ENCODE measurements around the gene NLN.
"Not testable (repeated sequence)": the region's sequence is repeated elsewhere in the genome, so short reads cannot be mapped to it uniquely, and the experiment has no call there.

DNA sequence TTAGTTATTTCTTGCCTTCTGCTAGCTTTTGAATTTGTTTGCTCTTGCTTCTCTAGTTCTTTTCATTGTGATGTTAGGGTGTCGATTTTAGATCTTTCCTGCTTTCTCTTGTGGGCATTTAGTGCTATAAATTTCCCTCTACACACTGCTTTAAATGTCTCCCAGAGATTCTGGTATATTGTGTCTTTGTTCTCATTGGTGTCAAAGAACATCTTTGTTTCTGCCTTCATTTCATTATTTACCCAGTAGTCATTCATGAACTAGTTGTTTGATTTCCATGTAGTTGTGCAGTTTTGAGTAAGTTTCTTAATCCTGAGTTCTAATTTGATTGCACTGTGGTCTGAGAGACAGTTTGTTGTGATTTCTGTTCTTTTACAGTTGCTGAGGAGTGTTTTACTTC is 127.9 kb downstream of the NLN start:
- TF ChIP-seq, protein P1, sequence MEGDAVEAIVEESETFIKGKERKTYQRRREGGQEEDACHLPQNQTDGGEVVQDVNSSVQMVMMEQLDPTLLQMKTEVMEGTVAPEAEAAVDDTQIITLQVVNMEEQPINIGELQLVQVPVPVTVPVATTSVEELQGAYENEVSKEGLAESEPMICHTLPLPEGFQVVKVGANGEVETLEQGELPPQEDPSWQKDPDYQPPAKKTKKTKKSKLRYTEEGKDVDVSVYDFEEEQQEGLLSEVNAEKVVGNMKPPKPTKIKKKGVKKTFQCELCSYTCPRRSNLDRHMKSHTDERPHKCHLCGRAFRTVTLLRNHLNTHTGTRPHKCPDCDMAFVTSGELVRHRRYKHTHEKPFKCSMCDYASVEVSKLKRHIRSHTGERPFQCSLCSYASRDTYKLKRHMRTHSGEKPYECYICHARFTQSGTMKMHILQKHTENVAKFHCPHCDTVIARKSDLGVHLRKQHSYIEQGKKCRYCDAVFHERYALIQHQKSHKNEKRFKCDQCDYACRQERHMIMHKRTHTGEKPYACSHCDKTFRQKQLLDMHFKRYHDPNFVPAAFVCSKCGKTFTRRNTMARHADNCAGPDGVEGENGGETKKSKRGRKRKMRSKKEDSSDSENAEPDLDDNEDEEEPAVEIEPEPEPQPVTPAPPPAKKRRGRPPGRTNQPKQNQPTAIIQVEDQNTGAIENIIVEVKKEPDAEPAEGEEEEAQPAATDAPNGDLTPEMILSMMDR (conservative IDR thresholded peaks at IDR 0.05; ENCODE audit: low read depth, low read length), result not testable (repeated sequence)
- not testable (repeated sequence) for TF ChIP-seq FOS (IDR thresholded peaks at IDR 0.05; ENCODE audit: low read depth, low read length); POLR2A (IDR thresholded peaks at IDR 0.05; ENCODE audit: low read depth, low read length); RAD21 (IDR thresholded peaks at IDR 0.05; ENCODE audit: low read length); MXI1 (IDR thresholded peaks at IDR 0.05; ENCODE audit: borderline replicate concordance, low read depth, low read length); USF2 (IDR thresholded peaks at IDR 0.05; ENCODE audit: low read depth, low read length); MAZ (IDR thresholded peaks at IDR 0.05; ENCODE audit: borderline replicate concordance, low read depth, low read length); RCOR1 (IDR thresholded peaks at IDR 0.05; ENCODE audit: insufficient replicate concordance, low read length); SMC3 (IDR thresholded peaks at IDR 0.05; ENCODE audit: low read depth, low read length); BHLHE40 (IDR thresholded peaks at IDR 0.05; ENCODE audit: low read depth, low read length); RFX5 (IDR thresholded peaks at IDR 0.05; ENCODE audit: low read depth, low read length)
- TF ChIP-seq, protein P2, sequence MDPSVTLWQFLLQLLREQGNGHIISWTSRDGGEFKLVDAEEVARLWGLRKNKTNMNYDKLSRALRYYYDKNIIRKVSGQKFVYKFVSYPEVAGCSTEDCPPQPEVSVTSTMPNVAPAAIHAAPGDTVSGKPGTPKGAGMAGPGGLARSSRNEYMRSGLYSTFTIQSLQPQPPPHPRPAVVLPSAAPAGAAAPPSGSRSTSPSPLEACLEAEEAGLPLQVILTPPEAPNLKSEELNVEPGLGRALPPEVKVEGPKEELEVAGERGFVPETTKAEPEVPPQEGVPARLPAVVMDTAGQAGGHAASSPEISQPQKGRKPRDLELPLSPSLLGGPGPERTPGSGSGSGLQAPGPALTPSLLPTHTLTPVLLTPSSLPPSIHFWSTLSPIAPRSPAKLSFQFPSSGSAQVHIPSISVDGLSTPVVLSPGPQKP (IDR thresholded peaks at IDR 0.05; ENCODE audit: borderline replicate concordance, low read depth, low read length), result not testable (repeated sequence)
